Stimulated activated CD4-positive, alpha-beta T cell treated with anti-CD3 and anti-CD28 coated beads, Interleukin-4, amount 100 ng/mL, for 24 hours (primary cell): ENCODE measurements around the gene SLC2A3.
"Not testable (repeated sequence)": the region's sequence is repeated elsewhere in the genome, so short reads cannot be mapped to it uniquely, and the experiment has no call there.

Experiments used
- DNase-seq: peaks from one replicate; pipeline ENCODE4 v3.0.0-alpha.2; 2020

The SLC2A3 gene

DNA sequence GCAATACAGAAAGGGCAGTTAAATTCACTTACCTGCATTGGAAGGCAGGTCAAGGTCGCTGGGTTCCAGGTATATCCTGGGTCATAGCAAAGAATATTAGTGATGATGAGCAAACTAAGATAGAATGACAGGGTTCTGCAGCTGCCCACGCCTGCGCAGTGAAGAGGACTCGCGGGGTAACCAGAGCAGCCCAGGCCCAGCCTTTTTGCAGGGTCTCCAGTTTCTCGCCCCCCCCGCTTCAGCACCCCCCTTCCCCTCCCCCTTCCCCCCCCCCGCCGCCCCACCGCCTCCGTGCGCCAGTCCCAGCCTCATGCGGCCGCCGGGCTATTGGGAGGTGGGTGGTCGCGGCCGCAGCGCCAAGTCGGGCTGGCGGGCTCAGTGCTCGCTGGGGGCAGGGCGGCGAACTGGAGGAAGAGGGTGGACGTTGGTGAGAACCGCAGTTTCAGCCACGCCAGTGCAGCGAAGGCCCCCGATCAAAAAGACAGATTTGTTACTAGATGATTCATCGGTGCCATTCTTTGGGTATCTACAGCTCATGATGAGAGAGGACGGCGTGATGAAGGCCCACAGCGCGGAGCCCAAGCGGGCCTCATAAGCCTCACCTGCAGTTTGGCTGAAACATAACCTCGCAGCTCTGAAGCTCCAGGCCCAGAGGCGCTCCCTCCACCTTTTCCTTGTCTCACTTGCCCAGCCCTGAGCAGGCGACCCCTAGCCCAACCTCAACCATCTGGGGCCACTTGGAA is 20.2 kb downstream of the SLC2A3 start:
- peak; percentile 8 for DNase-seq

DNA sequence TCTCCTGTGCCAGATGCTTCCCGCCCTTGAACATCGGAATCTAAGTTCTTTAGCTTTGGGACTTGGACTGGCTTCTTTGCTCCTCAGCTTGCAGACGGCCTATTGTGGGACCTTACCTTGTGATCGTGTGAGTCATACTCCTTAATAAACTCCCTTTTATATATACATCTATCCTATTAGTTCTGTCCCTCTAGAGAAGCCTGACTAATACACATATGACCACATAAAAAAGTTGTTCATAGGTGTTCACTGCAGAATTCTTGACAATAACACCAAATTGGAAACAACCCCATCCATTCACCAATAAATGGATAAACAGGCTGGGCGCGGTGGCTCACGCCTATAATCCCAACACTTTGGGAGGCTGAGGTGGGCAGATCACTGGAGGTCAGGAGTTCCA is 25.9 kb downstream of the SLC2A3 start:
- not testable (repeated sequence) for DNase-seq

DNA sequence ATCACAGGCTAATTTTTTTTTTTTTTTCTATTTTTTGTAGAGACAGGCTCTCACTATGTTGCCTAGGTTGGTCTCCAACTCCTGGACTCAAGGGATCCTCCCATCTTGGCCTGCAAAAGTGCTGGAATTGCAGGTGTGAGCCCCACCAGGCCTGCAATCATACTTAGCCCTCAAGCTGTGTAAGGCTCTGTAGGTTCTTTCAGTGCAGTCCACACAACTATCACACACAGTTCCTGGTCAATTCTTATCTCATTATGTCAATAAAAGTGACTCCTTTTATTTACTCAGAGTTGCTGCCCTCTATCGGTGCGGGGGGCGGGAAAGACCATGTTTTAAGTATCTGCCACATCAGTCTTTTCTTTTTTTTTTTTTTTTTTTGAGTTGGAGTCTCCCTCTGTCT is 29.0 kb downstream of the SLC2A3 start:
- DNase-seq: no peak

DNA sequence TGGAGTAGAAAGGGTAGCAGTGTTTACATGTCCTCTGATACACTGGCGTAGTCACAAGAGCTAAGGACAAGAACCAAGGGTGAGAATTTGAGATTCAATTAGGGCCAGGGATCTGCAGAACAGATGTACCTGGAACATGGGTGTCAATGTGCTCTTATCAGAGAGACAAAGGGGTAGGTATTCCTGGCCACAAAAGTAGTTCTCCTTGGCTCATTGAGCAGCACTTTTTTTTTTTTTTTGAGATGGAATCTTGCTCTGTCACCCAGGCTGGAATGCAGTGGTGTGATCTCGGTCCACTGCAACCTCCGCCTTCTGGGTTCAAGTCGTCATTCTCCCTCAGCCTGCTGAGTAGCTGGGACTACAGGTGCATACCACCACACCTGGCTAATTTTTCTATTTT is 29.7 kb downstream of the SLC2A3 start:
- DNase-seq: not testable (repeated sequence)

DNA sequence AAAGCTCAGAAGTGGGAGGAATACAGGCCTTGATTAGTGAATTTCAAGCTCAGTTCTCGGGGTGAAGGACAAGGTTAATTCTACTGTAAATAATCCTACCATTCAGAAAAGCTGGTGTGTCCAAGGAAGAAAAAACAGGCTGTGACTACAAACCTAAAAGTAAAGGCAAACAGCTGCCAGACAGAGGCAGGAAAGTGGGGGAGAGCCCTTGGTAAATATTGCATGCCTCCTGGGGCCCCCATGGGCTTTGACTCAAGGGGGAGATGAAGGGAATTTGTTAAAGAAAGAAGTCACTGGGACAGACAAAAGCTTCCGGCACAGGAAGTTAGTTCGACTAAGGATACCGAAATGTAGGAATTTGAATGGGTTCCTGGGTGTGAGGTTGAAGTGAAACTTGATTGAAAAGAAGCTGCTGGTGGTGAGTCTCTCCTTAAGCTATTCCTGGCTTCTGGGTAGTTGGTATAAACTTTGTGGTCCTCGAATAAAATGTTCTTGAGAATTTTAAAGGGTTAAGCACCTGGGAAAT is 30.3 kb downstream of the SLC2A3 start:
- not testable (repeated sequence) for DNase-seq

DNA sequence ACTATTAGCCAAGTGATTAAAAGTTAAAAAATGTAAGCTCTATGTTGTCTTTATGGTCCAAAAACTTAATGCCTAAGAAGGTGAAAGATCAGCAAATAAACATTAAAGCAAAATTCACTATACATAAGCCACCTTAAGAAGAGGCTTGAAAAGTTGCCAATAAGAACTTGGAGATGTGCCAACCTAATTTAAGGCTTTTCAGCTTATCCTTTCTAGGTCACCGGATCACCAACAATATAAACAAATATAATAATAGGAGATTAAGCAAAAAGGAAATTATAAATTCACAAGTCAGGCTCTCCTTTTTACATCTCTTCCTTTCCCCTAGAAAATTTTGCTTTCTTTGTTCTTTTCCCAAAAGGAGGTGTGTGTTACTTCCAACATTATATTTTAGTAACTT is 30.9 kb downstream of the SLC2A3 start:
- DNase-seq: no peak

DNA sequence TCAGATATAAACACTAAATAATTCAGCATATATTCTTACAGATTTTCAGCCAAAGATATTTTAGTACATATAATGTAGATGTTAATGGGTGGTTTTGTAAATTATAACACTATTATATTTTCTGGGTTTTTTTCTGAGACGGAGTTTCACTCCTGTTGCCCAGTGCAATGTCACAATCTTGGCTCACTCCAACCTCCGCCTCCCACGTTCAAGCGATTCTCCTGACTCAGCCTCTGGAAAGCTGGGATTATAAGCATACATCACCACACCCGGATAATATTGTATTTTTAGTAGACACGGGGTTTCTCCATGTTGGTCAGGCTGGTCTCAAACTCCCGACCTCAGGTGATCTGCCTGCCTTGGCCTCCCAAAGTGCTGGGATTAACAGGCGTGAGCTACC is 33.6 kb downstream of the SLC2A3 start:
- not testable (repeated sequence) for DNase-seq

DNA sequence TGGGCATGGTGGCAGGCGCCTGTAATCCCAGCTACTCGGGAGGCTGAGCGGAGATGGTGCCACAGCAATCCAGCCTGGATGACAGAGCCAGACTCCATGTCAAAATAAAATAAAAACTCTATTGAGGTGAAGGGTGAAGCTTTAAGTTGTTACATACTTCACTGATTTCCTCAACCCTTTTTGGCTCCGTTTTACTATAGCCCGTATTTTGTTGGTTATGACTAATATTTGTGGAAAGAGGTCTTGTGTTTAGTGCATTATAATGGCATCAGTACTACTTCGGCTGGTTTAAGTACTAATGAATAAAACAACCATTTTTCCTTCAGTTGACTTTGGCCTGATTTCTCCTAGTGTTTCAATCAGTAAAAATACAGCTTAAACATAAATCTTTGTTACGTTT is 36.2 kb downstream of the SLC2A3 start:
- DNase-seq: no peak

DNA sequence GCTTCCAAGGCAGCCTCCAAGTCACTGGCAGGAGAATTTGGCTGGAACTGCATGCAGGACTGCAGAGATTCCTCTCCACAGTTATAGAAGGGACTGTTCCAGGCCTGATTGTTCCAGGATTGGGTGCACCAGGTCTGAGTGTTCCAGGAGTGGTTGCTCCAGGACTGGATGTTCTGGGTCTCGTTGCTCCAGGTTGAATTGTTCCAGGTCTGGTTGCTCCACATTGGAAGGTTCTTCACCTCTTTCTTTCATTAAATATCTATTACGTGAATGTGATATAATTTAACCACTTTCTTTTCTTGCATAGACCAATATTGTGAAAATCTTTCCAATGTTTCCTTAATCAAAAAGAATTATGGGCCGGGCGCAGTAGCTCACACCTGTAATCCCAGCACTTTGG is 39.3 kb downstream of the SLC2A3 start:
- not testable (repeated sequence) for DNase-seq

DNA sequence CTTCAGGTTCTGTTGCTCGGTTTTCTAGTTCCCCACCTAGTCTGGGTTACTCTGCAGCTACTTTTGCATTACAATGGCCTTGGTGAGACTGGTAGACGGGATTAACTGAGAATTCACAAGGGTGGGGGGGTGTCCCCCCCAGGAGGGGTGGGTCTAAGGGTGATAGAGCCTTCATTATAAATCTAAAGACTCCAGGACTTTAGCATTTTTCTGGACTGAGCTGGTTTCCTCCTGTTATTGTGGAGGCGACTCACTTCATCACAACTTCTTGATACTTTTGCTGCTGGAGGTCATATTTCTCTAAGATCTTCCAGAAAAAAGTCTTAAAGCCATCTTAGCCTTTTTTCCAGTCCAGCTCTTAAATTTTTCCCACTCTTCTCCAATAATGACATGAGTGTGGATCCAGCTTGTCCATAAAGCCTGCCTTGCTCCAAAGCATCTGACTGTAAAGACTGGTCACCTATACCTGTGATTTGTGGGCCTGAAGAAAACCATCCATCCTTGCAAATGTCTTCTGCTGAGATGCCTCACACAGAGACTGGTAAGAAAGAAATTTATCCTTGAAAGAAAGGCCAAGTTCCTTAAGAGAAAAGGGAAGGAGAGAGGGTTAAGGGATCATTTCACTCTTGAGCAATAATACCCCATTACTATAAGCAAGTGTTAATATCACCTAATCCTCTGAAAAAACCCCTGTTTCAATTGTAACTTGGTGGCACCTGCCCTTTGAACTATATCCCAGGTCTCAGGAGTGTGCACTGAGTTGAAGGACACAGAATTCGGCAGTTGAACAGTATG is 43.6 kb downstream of the SLC2A3 start:
- no peak for DNase-seq

DNA sequence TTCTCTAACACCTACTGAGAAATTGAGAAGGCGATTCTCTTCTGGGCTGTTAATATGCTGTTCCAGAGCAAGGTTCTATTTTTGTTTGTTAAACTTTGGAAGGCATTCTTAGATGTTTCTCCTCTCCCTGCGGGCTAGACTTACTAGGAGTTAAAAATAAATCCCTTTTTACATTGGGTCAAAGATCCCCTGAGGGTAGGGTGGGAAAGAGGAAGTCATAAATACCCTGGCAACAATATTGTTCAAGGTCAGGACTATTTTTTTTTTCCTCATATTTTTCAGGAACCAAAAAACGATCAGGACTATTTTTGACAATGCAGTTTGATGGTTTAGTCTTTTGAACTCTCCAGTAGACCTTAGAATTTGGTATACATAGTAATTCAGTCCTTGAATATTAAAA is 51.3 kb downstream of the SLC2A3 start:
- no peak for DNase-seq

DNA sequence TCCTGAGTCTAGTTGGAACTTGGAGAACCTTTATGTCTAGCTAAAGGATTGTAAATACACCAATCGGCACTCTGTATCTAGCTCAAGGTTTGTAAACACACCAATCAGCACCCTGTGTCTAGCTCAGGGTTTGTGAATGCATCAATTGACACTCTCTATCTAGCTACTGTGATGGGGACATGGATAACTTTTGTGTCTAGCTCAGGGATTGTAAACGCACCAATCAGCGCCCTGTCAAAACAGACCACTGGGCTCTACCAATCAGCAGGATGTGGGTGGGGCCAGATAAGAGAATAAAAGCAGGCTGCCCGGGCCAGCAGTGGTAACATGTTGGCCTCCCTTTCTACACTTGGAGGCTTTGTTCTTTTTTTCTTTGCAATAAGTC is 54.3 kb downstream of the SLC2A3 start:
- not testable (repeated sequence) for DNase-seq

DNA sequence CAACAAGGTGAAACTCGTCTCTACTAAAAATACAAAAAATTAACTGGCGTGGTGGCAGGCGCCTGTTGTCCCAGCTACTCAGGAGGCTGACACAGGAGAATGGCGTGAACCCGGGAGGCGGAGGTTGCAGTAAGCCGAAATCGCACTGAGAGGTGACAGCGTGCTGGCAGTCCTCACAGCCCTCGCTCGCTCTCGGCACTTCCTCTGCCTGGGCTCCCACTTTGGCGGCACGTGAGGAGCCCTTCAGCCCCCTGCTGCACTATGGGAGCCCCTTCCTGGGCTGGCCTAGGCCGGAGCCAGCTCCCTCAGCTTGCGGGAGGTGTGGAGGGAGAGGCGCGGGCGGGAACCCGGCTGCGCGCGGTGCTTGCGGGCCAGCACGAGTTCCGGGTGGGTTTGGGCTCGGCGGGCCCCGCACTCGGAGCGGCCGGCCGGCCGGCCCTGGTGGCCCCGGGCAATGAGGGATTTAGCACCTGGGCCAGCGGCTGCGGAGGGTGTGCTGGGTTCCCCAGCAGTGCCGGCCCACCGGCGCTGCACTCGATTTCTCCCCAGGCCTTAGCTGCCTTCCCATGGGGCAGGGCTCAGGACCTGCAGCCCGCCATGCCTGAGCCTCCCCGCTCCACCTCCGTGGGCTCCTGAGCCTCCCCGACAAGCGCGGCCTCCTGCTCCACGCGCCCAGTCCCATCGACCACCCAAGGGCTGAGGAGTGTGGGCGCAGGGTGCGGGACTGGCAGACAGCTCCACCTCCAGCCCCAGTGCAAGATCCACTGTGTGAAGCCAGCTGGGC is 54.8 kb downstream of the SLC2A3 start:
- not testable (repeated sequence) for DNase-seq

DNA sequence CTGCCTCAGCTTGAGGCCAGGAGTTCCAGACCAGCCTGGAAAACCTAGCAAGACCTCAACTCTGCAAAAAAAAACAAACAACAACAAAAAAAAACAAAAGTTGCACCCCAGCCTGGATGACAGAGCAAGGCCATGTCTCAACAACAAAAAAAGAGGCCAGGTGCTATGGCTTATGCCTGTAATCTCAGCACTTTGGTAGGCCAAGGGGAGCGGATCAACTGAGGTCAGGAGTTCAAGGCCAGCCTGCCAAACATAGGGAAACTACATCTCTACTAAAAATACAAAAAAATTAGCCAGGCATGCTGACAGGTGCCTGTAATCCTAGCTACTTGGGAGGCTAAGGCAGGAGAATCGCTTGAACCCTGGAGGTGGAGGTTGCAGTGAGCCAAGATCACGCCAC is 56.7 kb downstream of the SLC2A3 start:
- DNase-seq: no peak

DNA sequence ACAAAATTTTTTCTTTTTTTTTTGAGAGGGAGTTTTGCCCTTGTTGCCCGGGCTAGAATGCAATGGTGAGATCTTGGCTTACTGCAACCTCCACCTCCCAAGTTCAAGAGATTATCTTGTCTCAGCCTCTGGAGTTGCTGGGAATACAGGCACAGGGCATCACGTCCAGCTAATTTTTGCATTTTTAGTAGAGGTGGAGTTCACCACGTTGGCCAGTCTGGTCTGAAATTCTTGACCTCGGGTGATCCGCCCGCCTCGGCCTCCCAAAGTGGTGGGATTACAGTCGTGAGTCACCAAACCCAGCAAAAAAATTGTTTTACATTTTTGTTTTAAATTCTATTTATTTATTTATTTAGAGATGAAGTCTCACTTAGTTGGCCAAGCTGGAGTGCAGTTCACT is 58.6 kb downstream of the SLC2A3 start:
- no peak for DNase-seq

DNA sequence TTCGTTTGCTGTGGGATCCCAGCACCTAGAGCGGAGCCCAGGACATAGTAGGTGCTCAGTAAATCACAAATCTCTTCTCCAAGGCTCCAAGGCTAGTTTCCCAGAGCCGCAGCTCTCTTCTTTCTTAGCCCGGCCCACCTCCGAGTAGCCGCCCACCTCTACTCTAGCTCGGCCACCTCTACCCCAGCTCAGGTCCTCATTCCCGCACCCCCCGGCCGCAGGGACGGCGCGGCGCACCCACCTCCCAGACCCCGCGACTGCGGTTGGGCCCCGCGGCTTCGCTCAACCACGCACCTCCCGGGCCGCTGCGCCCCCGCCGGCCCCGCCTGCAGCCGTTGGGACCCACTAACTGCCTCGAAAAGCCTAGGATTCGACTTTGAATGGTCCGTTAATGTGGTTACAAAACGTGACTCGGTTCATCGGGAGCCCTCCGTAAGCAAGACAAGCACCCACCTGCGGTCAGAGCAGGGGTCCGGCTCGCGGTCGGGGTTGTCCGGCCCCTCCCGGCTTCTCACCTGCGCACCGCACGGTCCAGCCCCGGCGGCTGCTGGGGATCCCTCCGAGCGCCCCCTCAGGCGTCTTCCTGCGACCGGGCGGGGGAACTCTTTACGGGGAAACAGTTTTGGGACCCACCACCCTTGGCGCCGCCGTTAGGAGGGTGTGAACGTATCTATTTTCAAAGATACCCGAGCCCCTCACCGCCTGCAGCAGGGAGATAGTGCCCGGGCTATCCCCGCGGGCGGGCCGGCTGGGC is 63.2 kb downstream of the SLC2A3 start, which contains the start of gene SLC2A14:
Gene SLC2A14 (minus strand): TSS at position 350 of the 754 bp plus-strand sequence. CDS start 3,035 bp downstream, outside the sequence.
- DNase-seq: no peak

DNA sequence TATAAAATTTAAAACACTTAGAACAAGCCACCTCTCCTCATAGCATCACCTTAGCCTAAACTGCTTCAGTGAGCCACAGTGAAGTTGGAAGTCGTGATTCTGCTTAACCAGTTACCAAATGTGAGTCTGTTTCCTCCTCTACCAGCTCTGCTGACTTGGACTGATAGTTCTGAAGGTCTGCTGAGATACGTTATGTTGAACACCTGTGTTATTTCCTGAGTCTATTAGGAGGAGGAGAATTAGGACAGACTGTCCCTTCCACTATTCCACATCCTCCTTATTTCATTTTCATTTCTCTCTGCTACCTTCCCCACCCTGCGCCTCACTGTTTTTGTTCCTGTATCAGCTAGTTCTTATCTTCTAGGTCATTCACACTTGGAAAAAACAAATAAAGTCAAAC is 65.7 kb downstream of the SLC2A3 start:
- no peak for DNase-seq
